GM21576 (cell line): Measurements from ENCODE around the gene TREML4.

Source experiments
- ATAC-seq: cut with Tn5 transposase; IDR thresholded peaks from one replicate; pipeline ENCODE4 v1.9.1; 2021; ENCODE audit warnings: mild to moderate bottlenecking, moderate library complexity; ENCODE audit not compliant: unreplicated experiment

The TREML4 gene

GRCh38 chr6:41247882-41248705, 19.9 kb downstream of the TREML4 start:
- no peak for ATAC-seq

- no peak for ATAC-seq
Measured at GRCh38 chr6:41252401-41253169, 24.4 kb downstream of the TREML4 start.

DNA sequence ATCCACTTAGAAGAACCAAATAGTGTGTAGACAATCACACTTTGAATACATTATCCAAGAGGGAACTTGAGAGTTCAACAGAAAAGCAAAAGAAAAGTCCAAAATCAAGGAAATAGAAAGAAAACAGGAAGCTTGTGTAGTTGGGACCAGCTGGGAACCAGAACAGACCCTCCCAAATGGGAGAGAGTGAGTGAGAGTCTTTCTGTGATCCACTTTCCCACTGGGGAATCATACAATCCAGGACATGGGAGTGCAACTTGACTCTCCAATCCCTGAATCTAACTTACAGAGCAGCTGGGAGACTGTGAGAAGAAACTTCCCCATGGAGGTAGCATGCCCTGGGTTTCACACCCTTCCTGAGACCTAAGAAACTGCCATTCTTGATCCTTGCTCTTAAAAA, 27.0 kb downstream of the TREML4 start:
- ATAC-seq = no peak

DNA sequence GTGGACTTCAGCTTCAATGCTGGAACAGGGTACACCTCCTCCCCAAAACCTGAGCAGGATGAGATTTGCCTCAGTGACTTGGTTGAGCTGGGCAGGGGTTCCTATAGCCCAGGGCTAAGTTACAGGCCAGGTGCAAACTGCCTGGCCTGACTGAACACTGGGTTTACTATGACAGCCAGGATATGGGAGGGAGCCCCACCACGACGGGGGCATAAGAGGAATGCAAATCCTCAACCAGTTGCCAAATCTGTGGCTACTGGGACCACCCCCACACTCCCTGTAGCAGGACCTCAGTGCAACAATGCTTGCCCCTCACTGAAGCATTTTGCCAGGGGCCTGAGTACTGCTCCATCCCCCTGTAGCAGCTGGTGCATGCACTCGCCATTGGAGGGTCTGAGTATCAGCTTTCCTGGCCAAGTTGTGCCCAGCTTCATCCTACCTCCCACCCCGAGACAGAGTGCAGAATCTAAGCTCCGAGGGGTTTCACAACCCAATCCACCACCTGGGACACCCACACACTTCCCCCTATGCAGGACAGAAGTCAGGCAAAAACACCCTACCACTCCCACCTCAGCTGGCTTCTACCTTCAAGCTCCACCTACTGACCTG, 27.6 kb downstream of the TREML4 start:
- ATAC-seq = peak; percentile 30

- ATAC-seq = peak; percentile 82
Measured at GRCh38 chr6:41256383-41256782, 28.2 kb downstream of the TREML4 start.

- no peak for ATAC-seq
Measured at GRCh38 chr6:41257369-41258195, 29.4 kb downstream of the TREML4 start.

GRCh38 chr6:41258196-41258493, 30.0 kb downstream of the TREML4 start:
- no peak for ATAC-seq

DNA sequence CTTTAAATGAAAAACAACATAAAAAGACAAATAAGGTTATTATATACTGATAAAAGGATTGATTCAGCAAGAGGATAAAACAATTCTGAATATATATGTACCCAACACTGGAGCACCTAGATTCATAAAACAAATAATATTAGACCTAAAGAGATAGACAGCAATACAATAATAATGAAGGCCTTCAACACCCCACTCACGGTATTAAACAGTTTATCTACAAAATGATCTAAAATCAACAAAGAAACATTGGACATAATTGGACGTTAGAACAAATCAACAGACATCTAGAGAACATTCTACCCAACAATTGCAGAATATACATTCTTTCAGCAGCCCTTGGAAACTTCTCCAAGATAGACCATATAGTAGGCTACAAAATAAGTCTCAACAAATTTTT, 34.3 kb downstream of the TREML4 start:
- ATAC-seq = no peak

GRCh38 chr6:41263267-41263666, 35.1 kb downstream of the TREML4 start:
- no peak for ATAC-seq

- no peak for ATAC-seq
Measured at GRCh38 chr6:41266541-41266940, 38.4 kb downstream of the TREML4 start.

DNA sequence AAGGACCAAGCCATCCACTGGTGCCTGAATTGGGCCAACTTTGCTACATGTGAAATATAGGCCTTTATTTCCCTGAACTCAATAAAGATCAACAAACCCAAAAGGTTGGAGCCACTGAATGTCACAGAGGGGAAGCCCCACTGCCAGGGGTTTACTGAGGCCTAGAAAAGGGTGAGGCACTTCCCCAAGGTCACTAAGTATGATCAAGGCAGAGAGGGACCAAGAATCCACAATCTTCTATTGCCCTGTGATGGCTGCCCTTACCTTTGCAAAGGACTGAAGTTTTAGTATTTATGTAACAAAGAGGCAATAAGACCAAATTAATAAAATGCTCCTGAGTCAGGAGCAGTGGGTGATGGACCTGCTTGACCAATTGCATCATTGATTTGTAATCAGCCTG, 40.3 kb downstream of the TREML4 start:
- no peak for ATAC-seq

DNA sequence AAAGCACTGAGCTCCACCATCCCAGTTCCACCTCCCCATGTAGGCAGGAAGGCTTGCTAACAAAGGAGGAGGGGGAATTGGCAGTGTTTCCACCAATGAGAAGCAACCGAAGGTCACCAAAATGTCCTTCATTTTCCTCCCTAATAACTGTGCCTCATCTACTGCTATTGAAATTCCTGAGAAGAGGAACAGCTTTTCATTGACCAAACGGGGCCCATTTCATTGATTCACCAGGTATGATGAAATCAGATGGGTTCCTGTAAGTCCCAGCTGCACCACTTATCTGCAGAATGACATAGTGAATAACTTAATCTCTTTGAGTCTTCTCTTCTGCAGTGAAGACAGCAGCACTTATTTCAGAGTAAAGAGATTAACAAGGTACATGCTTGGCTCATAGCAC, 41.0 kb downstream of the TREML4 start:
- no peak for ATAC-seq

- no peak for ATAC-seq
Measured at GRCh38 chr6:41269716-41270115, 41.6 kb downstream of the TREML4 start.

DNA sequence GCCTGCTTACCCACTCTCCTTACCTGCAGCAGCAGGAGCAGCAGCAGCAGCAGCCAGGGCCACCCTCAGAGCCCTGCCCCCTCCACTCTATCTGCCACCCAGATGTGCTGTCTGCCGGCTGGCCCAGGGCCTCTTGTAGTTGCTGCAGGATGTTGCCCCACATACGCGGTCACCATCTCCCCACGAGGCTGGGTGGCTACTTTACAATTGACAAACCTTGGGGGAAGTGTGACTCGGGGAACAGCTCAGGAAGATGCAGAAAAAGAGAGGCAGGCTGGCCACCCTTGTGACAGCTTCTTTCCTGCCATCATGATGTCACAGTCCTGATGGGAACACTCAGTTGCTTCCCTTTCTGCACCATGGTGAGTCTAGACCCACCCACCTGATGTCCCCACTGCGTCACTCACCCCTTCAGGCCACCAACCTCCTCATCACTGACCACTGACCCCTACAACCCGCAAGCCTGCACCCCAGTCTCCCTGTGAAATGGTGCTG, 43.8 kb downstream of the TREML4 start:
- no peak for ATAC-seq

DNA sequence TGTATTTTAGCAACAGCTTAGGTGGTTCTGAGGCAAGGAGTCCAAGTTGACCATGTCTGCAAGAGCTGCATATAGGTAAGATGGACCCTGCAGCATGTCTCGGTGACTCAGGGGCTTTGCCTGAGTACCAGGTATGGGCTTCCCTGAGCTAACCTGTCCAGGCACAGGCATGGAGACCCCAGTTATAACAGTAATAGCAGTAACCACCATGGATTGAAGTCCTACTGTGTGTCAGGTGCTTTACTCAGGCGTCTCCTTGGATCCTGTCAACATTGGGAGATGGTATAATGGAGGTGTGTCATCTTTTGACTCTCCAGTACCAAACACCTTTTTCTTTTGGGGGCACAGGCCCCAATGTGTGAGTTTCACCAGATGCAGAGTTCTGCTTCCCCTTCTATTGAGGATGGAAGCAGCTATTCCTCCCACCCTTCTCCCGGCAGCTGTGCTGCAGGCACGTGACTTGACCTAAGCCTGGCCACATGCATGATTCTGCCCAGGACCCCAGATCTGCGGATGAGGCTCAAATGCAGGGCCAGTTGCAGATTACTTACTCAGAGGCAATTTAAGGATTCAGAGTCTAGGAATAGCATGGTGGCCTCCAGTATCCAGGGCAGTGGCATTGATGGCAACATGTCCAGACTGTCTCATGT, 44.6 kb downstream of the TREML4 start:
- ATAC-seq = no peak

DNA sequence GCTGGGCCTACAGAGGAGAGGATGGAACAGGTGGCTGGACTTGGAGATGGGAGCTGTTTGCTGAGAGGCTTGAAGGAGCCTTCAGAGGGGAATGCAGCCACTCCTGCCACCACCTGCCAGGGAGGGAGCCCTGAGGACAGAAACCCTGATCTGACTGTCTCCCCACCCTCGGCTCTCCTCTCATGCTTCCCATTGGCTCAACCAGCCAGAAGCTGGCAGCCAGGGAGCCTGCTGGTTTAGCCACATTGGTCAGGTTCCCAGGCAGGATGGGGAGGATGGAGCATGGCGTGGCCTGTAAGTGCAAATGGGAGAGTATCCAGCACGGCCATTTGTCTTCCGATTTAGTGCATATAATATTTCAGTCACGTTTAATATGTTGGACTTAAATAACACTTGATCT, 45.6 kb downstream of the TREML4 start:
- no peak for ATAC-seq

DNA sequence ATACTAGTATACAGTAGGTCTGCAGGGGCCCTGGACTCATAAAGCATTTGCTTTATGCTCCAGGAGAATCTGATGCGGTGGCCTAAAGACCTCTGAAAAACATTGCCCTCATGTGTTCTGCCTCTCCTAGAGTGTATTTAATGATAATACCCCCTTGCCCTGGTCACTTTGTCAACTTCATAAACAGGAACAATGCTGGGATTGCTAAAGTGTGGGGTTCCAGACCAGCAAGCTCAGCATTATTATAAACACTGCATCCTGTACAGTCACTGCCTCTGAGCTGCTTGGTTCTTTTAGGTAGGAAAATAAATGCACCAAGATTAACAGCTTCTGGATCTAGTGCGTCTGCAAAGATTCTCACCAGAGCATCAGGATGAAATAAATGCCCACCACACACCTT, 46.1 kb downstream of the TREML4 start:
- no peak for ATAC-seq

- no peak for ATAC-seq
Measured at GRCh38 chr6:41275489-41275888, 47.3 kb downstream of the TREML4 start.

GRCh38 chr6:41277605-41278004, 49.5 kb downstream of the TREML4 start:
- no peak for ATAC-seq

GRCh38 chr6:41278699-41279405, 50.7 kb downstream of the TREML4 start:
- no peak for ATAC-seq
